Activated naive CD4-positive, alpha-beta T cell treated with anti-CD3 and anti-CD28 coated beads, Interleukin-2, amount 50 U/mL, for 16 hours (primary cell): Measurements from ENCODE around the gene IQCH.
A peak's percentile ranks its signal among the peaks of the same experiment; 100 is the strongest.
"Not testable (repeated sequence)": the region's sequence is repeated elsewhere in the genome, so short reads cannot be mapped to it uniquely, and the experiment has no call there.

Experiments used
- DNase-seq: peaks from one replicate; pipeline ENCODE4 v3.0.0-alpha.2; 2020

The IQCH gene

DNA sequence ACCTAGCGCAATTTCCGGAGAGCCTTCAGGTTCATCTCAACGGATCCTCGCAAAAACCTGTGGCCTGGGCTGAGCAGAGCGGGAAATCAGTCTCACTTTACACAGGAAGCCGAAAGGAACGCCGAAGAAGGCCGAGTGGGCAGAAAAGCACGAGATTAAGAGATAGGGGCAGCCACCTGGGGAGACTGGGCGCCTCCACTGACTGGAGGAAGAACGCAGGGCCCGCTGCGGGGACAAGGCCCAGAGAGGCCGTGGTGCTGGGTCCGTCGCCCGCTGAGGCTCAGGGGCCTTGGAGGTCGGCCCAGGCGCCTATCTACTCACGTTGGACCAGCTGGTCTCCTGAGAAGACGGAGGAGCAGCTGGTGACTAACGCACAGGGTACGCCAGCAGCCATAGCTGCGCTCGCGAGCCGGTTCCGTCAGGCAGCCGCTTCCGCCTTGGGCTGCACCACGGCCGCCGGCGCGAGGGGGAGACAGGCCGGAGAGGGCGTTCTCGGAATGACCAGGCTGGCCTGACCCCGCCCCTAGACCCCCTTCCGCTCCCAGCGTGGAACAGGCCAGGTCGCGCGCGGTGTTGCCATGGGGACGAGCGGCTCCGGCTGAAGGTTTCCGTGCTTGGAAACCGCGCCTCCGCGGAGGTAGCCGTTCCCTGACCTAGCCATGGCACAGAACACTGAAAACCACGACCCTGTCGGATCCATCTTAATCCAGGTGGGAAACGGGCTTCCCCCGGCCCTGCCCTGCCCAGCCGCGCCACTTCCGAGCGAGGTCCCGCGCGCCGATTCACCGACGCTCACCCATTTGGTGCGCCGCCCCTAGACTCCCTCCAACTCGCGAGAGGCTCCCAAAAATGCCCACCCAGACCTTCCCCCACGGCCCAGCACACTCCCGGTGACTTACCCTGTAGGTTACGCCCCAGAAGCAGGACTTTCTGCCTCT lies at the start of gene IQCH, which contains the start of gene AAGAB:
Gene IQCH, plus strand, starts transcription at position 549 of the 938 bp plus-strand sequence. Its CDS starts 111 bp downstream, at position 660.
Gene AAGAB, minus strand, starts transcription at position 424 of the 938 bp plus-strand sequence. Its CDS starts 30 bp downstream, at position 394.
- peak; percentile 96 for DNase-seq

DNA sequence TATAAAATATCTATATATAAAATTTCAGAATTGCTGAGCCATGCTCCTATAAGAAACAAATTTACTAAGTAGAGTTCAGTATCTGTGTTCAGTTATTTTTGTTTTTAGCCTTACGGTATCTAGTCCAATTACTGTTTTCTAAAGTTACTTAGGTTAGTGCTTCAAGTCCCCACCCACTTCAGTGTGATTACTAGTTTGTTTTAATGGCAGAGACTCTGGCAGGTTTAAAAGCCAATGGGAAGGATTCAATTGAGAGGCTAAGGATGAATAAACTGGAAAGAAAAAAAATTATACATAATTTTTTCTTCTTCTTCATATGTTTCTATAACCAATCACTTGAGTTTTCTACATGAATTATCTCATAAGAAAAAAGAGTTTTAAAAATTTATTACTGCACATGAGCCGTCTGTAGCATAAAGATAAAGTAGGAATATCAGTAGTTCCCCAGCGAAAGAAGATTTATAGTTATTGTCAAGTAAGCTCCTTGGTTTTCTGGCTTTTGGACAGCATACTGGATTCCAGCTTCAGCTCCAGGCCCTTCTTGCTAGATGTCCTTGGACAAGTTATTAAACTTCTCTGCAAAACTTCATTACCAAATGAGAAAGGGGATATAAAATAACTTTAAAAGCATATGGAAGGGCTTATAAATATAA lies 46.9 kb upstream of the IQCH start:
- DNase-seq: no peak

DNA sequence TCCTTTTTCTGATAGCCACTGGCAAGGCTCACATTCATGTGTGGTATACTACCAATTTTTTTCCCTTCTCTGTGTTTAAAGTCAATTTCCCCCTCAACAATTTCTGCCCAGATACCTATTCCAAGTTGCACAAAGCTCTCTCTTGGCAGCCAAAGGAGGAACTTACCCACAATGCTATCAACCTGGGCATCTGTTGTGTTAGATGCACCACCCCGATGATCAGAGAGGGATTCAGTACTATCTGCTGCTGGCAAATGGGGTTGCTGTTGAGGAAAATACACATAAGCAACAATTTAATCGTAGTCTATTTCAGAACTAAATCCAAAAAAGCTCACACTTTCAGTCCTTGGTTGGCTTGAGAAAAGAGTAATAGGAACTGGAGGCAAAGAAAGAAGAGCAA lies 46.2 kb upstream of the IQCH start:
- DNase-seq: no peak

DNA sequence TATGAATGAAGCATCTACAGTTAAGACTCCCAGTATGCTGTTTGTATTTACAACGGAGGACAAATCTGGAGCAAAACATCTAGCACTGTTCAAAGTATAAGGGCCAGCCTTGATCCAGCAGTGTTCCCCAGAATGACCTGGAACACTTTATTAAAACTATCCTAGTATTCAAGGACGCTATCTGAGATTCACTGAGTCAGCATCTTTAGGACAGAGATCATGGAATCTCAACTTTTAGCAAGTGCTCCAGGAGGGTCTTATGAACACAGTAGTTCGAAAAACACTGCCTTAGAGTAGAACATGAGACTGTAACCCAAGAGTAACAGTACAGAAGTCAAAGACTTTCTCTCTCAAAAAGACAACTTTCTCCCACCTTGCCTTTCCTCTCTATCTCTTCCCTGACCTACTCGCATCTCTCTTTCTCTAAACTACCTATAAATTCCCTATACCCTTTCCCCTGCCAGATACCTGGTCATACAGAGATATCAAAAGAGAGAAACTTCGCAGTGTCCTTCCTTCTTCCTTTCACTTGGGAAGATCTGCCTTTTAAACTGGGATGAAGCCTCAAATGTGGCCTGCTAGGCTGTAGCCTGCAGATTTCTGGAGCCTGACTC lies 43.9 kb upstream of the IQCH start:
- no peak for DNase-seq

DNA sequence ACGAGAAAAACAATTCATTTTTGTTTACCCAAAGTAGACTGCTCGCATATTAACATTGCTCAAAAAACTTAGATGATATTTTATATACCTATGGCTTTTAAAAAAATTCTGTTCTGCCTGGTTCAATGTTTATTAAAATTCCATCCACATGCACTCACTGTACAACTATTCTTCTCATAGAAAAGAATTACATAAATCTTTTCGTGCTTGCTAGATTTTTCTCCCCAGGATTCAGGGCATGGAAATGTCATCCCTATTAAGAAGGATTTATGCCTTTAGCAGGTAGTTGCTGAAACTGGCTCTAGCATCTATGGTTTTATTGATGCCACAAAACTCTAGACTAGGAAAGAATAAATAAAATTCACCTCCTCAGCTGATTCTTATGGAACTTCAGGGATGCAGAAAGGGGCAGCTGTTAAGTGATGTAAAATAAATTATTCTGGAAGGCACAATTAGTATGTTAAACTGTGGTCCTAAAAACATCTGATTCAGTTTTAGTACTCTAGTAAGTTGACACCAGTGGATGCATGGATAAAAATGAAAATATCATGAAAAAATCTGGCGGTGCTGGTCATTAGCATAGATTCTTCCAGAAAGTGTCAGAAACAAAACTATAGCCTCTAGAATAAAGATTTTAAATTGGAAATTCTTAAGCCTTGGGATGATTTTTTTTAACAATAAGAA lies 41.8 kb upstream of the IQCH start:
- no peak for DNase-seq

DNA sequence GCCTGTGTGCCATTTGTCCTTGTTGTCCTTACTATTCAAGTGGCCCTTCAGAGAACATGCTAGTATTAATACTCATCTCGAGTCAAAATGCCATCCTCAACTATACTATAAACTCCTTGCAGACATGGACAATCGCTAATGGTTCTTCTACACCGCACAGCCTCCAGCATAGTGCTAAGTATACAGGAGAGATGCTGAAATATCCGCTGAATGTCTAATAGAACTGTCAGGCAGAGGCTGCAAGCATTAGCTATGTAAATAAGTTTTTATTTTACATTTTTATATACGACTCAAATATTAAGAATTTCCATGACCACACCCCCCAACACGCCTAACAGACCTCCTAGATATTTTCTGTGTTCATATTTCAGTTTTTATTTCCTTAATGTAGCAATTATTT lies 39.5 kb upstream of the IQCH start:
- DNase-seq: no peak

DNA sequence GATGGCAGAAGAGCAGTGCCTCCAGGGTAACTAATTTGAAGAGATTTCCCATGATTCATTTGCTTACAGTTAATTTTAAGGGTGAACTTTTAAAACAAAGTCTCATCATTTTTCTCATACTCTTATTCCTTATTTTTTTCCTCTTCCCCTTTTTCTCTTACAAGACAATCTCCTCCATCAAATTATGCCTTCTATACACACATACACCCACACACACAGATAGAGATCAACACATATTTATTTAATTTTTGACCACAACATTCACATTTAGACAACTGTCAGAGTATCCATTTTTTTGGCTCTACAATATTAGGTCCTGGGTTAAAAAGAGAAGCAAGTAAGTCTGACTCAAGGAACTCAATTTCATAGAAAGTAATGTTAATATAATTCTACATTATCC lies 37.7 kb upstream of the IQCH start:
- DNase-seq: no peak

DNA sequence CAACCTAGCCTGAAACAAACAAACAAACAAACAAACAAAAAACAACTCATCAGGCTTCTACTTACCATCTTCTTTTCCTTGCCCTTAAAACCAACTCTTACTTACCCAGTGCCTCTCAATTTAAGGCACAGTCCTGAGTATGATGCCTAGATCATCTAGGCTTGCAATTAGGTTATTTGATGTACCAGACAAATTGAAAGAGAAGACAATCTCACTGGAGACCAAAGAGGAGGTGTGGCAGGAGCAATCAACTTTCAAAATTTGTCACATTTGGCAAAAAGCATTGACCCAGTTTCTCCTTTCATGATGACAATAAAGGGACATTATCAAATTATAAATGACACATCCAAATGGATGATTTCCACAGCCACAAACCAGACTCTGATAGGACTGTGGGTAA lies 36.2 kb upstream of the IQCH start:
- DNase-seq: no peak

DNA sequence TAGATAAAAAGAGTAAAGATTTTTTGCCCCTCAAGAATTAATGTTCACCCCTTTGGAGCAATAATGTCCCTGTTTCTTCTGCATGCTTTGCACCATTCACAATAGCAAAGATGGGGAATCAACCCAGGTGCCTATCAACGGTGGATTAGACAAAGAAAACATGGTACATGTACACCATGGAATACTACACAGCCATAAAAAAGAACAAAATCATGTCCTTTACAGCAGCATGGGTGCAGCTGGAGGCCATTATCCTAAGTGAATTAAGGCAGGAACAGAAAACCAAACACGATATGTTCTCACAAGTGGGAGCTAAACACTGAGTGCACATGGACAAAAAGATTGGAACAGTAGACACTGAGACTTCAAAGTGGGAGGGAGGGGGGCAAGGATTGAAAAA lies 35.3 kb upstream of the IQCH start:
- no peak for DNase-seq

DNA sequence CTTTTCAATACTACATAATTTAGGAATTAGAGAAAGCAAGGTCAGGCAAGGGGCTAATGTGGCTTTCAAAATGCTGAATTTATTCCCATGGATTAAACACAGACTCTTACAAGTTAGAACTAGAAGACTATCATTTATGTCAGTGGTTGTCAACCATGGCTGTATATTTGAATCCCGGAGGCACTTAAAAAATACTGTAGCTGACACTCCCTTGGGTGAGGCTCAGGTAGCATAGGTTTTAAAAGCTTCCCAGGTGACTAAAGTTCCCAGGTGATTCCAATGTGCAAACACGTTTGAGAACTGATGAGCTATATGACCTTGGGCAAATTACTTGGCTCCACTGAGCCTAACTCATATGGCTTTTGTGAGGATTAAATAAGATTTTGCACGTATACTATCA lies 29.7 kb upstream of the IQCH start:
- DNase-seq: no peak

DNA sequence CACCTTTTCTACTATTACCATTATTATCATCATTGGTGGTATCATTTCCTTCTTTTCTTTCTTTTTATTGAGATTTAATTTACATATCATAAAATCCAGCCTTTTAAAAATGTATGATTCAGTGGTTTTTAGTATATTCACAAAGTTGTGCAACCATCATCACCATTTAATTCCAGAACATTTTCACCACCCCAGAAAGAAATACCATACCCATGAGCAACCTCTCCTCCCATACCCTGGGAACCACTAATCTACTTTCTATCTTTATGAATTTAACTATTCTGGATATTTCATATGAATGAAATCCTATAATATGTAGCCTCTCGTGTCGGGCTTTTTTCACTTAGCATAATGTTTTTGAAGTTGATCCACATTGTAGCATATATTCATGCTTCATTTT lies 29.2 kb upstream of the IQCH start:
- DNase-seq: no peak

DNA sequence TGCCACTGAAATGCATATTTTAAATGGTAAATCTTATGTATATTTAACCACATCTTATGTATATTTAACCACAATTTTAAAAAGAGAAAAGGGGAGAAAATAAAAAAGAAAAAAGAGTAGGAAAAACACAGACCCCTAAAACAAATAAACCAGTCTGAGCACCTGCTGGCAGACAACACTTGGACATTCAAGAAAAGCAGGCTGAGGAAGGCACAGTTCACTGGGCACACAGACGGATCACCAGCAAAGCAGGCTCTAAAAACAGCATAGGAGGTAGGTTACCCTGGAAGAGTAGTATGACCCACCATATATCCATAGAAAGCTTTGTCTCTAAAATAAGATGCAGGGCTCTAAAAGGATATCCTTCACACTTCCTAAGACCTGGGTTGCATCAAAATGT lies 27.2 kb upstream of the IQCH start:
- DNase-seq: no peak

DNA sequence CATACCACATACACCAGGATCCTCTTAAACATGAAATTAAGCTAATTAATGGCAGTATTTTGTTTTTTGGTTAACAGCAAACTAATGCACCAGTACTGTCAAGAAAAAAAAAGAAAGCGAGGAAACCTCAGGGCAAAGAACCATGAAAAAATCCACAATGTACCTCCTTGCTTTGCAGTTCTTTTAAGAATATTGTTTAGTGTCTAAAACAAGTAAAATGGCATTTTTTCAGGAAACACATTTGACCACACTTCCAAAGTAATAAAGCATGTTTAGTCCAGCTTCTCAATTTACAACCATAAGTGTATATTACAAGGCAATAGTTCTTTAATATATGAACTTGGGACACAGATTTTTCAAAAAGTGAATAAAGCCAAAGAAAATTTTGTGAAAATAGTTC lies 26.7 kb upstream of the IQCH start:
- no peak for DNase-seq

DNA sequence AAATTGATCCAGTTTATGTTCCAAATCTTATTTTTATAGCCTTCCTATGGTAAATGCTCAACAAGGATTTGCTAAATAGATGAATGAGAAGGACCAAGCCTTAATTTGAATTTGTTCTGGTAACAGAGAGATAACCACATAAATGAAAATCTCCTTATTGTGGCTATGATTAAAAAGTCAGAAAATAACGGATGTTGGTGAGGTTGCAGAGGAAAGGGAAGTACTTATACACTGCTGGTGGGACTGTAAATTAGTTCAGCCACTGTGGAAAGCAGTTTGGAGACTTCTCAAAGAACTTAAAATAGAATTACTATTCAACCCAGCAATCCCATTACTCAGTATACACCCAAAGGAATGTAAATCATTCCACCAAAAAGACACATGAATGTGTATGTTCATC lies 26.3 kb upstream of the IQCH start:
- DNase-seq: no peak

DNA sequence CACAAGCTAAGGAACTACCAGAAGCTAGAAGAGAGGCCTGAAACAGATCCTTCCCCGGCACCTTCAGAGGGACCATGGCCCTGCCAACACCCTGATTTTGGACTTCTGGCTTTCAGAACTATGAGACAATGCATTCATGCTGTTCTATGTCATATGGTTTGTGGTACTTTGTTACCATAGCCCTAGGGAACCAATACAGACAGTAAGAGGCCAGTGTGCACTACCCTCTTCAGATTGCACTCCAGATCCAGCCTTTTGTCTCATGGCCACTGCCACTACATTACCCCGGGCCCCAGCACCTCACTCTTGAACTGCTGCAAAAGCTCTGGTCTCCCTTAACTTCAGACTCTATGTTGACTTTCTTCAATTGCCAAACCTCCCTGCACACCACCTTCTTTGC lies 24.1 kb upstream of the IQCH start:
- no peak for DNase-seq

DNA sequence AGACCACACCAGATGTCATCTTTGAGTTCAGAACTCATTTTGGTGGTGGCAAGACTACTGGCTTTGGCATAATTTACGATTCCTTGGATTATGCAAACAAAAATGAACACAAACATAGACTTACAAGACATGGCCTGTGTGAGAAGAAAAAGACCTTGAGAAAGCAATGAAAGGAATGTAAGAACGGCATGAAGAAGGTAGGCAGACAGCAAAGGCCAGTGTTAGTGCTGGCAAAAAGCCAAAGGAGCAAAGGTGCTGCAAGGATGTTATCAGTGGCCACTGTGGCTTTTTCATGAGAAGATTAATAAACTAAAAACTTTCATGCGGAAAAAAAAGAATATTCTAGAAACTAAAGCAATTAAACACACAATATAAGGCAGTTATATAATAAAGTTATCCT lies 22.0 kb upstream of the IQCH start:
- no peak for DNase-seq

DNA sequence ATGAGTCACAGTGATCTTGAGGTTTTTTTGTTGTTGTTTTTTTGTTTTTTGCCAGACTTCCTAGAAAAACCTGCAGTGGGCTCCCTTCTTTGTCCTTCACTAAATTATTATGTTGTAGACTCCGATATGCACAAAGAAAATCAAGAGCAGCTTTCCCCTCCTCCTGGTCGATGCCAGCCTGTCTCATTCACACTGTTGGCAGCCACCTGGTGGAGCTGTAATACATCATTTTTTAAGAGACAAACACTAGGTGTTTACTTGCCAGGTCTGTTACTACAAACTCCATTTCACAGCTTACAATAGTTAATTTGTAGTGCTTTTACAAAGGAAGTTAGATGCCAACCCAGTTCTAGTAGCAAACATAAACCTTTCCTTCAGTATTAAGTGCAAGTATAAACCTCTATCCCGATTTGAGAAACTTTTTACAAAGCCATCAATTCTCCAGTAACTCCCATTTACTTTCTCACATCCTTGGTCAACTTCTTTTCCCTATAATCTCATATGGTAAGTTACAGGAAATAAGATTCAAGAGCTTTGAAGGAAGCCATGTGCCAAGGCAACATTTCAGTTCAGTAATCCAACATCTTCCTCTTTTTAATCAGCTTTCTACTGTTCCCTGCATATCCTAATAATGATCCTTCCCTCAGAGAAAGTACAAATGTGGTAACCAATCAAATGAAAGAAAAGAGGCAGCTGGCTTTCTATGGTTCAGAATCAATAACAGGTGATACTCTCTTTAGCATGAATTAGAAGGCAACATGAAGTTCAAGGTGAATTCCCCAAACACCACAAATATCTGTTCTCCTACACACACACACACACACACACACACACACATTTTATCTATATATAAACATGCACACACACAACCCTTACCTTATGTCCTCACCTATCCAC lies 14.1 kb upstream of the IQCH start:
- no peak for DNase-seq

DNA sequence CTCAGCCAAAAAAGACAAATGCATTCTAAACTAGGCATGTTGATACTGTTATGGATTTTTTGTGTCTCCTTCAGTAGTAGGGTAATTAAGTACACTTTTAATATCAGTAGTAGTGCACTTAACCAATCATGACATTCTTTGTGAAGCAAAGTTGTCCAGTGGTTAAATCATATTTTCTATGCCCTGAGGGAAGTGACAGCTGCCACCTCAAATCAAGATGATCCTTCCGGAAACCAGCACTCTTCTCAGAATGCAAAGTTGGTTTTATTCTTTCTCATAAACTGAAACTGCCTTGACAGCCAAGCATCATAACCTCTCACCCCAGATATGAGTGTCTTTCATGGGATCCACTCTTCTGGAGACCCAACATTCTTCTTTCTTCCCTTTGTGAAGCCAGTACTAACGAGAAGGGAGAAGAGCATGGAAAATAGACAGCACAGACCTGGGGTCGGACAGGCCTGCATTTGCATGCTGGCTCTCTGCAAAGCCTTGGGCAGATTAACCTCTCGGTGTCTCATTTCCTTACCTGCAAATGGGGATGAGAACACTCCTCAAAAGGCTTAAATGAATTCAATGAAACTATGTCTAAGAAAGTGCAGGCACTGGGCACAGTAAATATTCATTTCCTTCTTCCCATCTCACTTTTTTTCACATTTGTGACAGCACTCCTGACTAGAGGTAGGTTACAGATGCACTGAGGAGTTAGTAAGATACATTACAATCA lies 13.3 kb upstream of the IQCH start:
- no peak for DNase-seq

DNA sequence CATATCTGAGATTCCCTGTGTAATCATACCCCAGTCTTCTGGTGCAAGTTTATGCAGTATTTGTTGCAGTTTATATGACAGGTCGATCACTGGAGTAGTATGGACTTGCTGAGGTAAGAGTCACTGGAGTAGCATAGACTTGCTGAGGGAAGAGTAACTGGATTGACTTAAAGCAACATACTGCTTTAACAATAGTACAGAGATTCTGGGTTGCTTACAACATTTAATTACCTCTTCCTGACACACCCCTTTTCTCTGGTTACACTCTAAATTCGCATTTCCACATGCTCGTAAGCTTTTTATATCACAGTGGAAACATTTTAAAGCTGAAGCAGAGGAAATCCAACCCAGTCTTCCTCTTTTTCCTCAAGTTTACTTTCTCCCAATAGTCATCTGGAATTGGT lies 11.9 kb upstream of the IQCH start:
- DNase-seq: no peak

DNA sequence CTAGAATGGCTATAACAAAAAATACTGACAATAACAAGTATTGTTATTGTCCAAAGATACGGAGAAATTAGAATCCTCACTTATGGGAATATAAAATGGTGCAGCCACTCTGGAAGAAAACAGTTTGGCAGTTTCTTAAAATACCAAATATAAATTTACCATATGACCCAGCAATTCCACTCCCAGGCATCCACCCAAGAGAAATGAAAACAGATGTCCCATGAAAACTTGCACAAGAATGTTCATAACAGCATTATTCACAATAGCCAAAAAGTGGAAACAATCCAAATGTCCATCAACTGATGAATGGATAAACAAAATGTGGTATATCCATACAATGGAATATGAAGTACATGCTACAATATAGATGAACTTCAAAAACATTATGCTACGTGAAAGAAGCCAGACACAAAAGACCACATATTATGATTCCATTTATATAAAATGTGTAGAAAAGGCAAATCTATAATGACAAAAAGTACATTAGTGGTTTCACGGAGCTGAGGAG lies 9.6 kb upstream of the IQCH start:
- DNase-seq: no peak

DNA sequence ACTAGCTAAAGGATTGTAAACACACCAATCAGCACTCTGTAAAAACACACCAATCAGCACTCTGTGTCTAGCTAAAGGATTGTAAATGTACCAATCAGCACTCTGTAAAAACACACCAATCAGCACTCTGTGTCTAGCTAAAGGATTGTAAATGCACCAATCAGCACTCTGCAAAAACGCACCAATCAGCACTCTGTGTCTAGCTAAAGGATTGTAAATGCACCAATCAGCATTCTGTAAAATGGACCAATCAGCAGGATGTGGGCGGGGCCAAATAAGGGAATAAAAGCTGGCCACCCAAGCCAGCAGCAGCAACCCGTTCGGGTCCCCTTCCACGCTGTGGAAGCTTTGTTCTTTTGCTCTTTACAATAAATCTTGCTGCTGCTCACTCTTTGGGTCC lies 8.0 kb upstream of the IQCH start:
- not testable (repeated sequence) for DNase-seq
